Upper lobe of right lung (tissue), 1 donor: Measurements from ENCODE around the gene LTO1. TPM values are rescaled to one million over a fixed set of nuclear protein-coding genes. Genes with fewer than 3 reads are reported as not detected.

ENCODE experiments used
- ATAC-seq: fragments of 200-7000 bp; cut with Tn5 transposase; one replicate; pipeline ENCODE4 v1.9.1; 2020; ENCODE audit warnings: mild to moderate bottlenecking, moderate library complexity
- DNase-seq: peaks from one replicate; pipeline ENCODE4 v3.0.0-alpha.2; 2020
- H3K27ac ChIP-seq: fragments of 200-600 bp; one replicate; pipeline ENCODE4 v1.8.0; 2022
- H3K27me3 ChIP-seq: fragments of 200-600 bp; one replicate; pipeline ENCODE4 v1.8.0; 2022; ENCODE audit warnings: mild to moderate bottlenecking
- H3K36me3 ChIP-seq: fragments of 200-600 bp; one replicate; pipeline ENCODE4 v1.8.0; 2022
- H3K4me1 ChIP-seq: fragments of 200-600 bp; one replicate; pipeline ENCODE4 v1.8.0; 2022
- H3K4me3 ChIP-seq: fragments of 200-600 bp; one replicate; pipeline ENCODE4 v1.8.0; 2022; ENCODE audit warnings: mild to moderate bottlenecking
- H3K9me3 ChIP-seq: fragments of 200-600 bp; one replicate; pipeline ENCODE4 v1.8.0; 2022
- intact Hi-C: fragments of 100-400 bp; cut with DNase I; formaldehyde crosslinking; loops from one replicate; pipeline ENCODE4 v1.11.0; 2022
- total RNA-seq: library from RNA; stranded (reverse); fragmentation: NEBNext Ultra II Directional; extraction: Animal tissue kit (Norgen Biotek cat#: 25700); gene quantifications from one replicate; pipeline ENCODE4 v1.2.1, GENCODE V29; 2021
- TF ChIP-seq, protein P1 (sequence below): fragments of 200-600 bp; IDR thresholded peaks from one replicate; pipeline ENCODE4 v1.8.0; 2022; ENCODE audit warnings: antibody characterized with exemption
- donor health status: DM: no; HTN: yes; CAD: no; lungs with severe emphysema.

Gene LTO1
- total RNA-seq, 1 donor from 2014 or later: 25.7 TPM

DNA sequence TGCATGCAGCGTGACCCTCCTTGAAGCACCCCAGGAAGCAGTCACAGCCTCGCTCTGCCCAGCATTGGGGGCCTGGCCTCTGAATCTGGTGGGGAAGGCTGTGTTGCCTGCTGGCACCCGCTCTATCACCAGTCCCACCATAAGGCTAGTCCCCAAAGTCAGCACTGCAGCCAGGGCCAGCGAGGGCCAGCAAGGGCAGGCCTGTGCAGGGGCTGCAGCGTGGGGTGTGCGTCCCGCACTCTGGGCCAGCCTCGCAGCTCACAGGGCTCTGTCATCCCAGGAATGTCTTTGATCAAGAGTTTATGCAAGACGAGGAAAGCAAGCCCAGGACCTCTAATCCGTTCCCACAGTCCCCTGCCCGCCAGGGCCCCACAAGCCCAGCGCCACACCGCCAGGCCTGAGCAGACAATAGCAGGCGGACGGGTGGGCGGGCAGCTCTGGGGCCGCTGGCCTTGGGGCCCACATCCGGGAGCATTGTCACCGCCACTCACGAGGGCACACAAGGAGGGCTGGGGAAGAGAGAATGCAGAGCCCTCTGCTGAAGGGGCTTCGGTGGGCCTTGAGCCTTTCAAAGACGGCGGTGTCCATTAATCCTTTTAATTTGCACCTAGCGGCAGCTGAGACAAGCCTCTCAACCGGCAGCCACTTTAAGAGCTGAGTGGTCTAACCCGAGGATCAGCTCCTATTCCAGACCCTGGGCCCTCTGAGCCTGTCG, 17.1 kb downstream of the LTO1 start:
- no peak overlapping the region for H3K27ac ChIP-seq
- intact Hi-C loops: no loop called here
- ATAC-seq (no peak), DNase-seq (peak; percentile 52)
- TF ChIP-seq, protein P1, sequence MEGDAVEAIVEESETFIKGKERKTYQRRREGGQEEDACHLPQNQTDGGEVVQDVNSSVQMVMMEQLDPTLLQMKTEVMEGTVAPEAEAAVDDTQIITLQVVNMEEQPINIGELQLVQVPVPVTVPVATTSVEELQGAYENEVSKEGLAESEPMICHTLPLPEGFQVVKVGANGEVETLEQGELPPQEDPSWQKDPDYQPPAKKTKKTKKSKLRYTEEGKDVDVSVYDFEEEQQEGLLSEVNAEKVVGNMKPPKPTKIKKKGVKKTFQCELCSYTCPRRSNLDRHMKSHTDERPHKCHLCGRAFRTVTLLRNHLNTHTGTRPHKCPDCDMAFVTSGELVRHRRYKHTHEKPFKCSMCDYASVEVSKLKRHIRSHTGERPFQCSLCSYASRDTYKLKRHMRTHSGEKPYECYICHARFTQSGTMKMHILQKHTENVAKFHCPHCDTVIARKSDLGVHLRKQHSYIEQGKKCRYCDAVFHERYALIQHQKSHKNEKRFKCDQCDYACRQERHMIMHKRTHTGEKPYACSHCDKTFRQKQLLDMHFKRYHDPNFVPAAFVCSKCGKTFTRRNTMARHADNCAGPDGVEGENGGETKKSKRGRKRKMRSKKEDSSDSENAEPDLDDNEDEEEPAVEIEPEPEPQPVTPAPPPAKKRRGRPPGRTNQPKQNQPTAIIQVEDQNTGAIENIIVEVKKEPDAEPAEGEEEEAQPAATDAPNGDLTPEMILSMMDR: no peak
- H3K9me3 ChIP-seq: no peaks in the 10 kb centered on the region
- peaks cover 16% of the 10 kb centered on the region for H3K36me3 ChIP-seq
- no peaks in the 10 kb centered on the region for H3K27me3 ChIP-seq
- H3K4me1 ChIP-seq: no peaks in the 10 kb centered on the region
- H3K4me3 ChIP-seq: no peak overlapping the region

DNA sequence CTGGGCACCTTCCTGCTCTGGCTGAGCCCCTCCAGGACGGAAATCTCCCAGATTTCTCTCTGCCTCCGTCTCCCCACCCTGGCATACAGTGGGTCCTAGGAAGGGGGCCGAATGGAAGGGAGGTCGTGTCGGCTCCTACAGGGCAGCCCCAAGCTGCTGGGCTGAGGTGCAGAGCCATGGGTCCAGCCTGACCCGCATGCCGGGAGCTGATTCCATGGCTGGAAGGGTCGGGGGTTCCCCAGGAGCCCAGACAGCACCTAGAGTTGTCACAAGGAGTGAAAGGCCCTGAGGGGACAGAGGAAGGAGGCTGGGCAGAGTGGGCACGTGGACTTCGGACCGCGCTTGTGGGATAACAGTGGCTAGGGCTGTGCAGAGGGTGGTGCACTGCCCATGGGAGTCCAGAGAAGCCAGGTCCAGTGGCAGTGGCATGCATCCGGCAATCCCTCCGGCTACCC, 17.7 kb downstream of the LTO1 start:
- H3K36me3 ChIP-seq: peaks cover 17% of the 10 kb centered on the region
- H3K27me3 ChIP-seq: no peaks in the 10 kb centered on the region
- no peaks in the 10 kb centered on the region for H3K4me1 ChIP-seq
- DNase-seq (peak; percentile 58), ATAC-seq (no peak)
- no peak overlapping the region for H3K27ac ChIP-seq
- no peak overlapping the region for H3K4me3 ChIP-seq
- intact Hi-C loops: no loop called here
- TF ChIP-seq, protein P1: no peak
- H3K9me3 ChIP-seq: no peaks in the 10 kb centered on the region

DNA sequence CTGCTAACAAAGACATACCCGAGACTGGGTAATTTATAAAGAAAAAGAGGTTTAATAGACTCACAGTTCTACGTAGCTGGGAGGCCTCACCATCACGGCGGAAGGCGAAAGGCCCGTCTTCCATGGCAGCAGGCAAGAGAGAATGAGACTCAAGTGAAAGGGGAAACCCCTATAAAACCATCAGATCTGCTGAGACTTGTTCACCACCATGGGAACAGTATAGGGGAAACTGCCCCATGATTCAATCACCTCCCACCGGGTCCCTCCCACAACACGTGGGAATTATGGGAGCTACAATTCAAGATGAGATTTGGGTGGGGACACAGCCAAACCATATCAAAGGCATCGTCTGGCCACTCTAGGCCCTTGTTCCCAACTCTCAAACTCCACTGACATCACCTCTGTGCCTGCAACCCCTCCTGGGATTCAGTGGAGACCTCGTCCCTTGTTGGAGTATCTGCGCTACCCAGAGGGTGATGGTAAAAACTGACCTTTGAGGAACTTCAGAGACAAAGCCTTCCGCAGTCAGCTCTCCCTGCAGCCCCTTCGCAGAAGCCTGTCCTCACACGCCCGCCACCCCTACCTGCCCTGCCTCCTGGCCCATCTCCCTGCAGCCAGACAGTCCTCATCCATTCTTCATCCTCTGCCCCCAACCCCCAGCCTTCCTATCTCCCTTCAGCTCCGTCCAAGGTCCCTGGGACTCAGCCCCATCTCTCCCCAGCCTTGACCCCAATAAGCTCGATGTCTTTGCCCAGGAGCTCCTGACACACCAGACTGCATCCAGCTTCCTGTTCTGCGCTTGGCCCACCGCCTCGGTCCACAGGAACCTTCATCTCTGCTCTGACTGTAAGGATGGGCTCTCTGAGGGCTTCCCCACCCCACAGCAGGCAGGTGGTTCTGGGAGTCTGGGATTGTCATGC, 18.4 kb downstream of the LTO1 start:
- peak; percentile 35 for DNase-seq
- H3K4me3 ChIP-seq: no peak overlapping the region
- no peaks in the 10 kb centered on the region for H3K27me3 ChIP-seq
- intact Hi-C loops: no loop called here
- H3K9me3 ChIP-seq: no peaks in the 10 kb centered on the region
- TF ChIP-seq, protein P1: no peak
- H3K36me3 ChIP-seq: peaks cover 24% of the 10 kb centered on the region
- no peaks in the 10 kb centered on the region for H3K4me1 ChIP-seq
- no peak for ATAC-seq
- H3K27ac ChIP-seq: no peak overlapping the region

DNA sequence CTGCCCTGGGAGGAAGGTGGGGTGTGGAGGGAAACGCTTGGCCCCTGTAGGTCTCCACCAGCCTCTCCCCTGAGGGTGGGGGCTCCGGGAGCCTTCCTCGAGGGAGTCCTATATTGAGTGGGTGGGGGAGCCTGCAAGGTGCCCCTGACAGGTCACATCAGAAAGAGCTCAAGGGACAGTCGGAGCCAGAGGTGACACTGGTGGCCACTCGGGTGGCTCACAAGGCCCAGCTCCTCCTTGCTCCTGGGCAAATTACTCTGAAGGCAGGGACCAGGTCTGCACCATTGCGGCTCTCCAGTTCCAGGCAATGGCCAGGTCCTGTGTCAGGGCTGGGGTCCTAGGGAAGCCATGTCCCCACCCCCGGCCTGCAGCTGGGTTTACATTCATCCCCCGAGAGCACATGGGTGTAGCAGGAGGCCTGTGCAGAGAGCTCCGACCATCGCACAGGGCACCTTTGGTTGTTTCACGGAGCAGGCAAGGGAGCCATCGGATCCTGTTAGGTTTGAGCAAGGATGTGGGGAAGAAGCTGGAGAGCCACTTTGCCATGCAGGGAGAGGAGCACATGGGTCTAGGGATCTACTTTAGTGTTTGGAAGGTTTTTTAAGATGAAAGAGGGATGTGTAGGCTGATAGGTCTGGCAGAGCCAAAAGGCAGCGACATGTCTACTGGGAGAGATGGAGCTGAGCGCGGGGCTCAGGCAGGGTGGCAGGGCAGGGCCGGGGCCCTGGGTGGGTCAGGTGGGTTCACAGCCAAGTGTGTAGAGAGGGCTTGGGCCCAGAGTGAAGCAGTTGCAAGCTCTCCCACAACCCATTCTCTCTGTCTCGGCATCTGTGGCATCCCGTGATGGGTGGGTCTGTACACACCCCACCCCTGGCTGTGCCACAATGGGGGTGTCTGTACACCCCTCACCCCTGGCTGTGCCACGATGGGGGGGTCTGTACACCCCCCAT, 19.4 kb downstream of the LTO1 start:
- H3K27me3 ChIP-seq: no peaks in the 10 kb centered on the region
- intact Hi-C loops: no loop called here
- DNase-seq: peak; percentile 62
- no peak overlapping the region for H3K27ac ChIP-seq
- no peaks in the 10 kb centered on the region for H3K4me1 ChIP-seq
- H3K9me3 ChIP-seq: no peaks in the 10 kb centered on the region
- ATAC-seq: no peak
- no peak overlapping the region for H3K4me3 ChIP-seq
- TF ChIP-seq, protein P1: no peak
- H3K36me3 ChIP-seq: peaks cover 34% of the 10 kb centered on the region
